Occipital lobe (tissue), 2 donors: ENCODE data around the gene HSD17B12. TPM values are rescaled to one million over a fixed set of nuclear protein-coding genes. Genes with fewer than 3 reads are reported as not detected.

Experiments
- DNase-seq: peaks from one replicate; lab custom pipeline; 2025; lab: John Stamatoyannopoulos, UW
- total RNA-seq: library from RNA; depleted of rRNA; stranded (reverse); fragments of >200 nt; gene quantifications from one replicate; pipeline ENCODE4 v1.2.3, GENCODE V29; 2014

Gene HSD17B12
- total RNA-seq, 1 donor from 2014 or later = 68.9 TPM

DNA sequence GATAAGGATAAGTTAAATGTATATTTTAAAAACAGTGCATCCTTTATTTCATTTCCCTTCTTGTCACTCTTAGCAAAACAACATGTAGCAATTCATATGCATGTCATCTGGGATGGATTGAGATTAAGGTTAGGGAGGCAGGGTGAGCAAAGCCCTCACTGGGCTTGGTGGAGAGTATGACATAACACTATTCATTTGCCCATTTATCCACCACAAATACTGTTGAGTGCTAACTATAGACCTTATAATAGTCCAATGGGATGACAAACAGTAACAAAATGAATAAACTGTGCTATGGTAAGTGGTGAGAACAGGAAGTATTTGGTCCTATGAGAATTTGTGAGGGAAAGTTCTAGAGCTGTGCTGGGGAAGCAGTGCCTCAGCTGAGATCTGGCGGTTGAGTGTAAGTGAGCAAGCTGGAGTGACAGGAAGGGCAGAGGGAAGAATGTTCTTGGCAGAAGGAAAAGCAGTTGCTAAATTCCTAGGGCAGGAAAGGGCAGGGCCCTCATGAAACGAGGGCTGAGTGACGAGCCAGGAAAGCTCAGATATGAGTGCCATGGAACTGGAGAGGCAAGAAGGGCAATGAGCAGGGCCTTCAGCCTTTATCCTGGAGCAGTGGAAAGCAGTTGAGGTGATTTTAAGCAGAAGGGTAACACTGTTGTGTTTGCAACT lies 6.7 kb downstream of the HSD17B12 start:
- no peak for DNase-seq

- no peak for DNase-seq
Observed at GRCh38 chr11:43688394-43688793, 7.9 kb downstream of the HSD17B12 start.

DNA sequence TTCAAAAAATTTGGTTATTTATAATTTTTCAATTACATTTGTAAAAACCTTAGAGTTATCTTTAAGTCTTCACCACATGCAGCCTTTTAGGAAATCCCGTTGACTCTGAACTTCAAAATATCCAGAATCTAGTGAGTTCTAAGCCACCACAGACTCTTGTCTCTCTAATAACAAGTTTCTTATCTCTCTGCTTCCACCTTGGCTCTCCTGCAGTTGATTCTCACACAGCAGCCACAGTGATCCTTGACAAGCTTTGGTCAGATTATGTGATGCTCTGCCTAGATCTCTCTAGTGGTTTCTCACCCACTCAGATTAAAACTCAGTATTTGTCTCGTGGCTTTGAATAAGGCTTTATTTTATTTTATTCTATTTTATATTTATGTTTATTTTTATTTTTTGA lies 8.6 kb downstream of the HSD17B12 start:
- no peak for DNase-seq

DNA sequence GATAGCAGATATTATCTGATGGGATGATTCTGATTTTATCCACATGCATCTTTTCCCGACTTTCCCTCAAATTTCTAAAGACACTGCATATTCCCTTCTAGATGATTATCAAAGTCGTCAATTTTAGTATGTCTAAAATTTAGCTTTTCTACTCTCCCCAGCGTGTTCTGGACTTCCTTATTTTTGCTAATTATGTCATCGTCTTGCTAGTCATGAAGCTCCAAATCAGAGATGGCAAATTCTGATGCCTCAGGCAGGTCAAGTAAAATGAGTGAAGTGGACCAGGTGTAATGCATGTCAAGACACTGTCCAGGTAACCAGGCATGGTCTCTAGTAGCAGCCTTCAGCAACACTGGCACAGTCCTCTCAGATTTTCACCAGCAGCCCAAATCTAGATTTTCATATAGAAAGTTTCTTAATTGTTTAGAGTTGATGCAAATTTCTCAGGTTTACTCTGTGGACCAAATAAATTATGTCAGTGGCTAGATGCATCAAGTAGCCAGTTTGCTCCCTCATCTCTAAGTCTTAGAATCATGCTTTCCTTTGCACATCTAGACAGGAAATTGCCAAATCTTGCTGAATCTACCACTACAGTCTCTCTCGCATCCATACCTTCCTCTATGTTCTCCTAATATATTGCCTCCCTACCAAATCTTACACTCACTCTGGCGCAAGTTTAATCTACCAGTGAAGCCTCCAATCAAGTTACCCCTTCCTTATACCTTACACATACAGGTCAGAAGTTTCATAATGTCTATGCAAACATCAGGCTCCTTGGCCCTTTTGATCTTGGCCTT lies 10.6 kb downstream of the HSD17B12 start:
- DNase-seq = no peak

GRCh38 chr11:43691806-43692205 lies 11.3 kb downstream of the HSD17B12 start:
- DNase-seq = no peak

DNA sequence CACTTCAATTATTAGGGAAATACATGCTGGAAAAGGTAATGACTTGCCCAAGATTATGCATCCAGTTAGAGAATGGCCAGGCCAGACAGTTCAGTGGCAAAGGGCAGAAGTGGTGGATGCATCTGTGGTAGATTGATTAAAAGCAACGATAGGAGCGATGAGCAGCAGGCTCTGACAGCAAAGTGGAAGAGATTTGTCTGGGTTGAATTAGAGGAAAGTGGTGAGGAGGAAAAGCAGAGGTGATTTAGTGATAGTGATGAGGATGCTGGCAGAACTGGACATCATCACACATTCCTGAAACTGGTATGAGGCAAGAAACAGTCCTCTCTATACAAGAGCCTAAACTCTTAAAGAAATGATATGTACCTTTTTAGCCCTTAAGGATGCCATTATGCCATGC lies 12.5 kb downstream of the HSD17B12 start:
- DNase-seq = no peak

DNA sequence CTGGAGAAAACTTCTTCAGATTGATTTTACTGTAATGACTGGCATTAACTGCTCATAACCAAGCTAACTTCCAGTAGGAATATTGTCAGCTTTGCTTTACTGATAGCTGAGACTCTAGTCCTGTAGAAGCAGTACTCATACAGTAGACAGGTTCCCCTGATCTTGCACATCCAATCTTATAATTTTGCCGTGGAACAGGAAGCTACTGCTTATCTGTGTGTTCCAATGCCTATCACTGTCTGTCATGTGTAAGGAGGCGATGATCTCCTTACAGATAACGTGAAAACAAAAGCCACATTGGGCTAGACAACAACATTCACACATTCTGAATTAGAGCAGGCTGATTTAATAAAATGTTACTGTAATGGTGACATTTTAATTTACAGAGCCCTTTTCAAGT lies 13.2 kb downstream of the HSD17B12 start:
- no peak for DNase-seq

DNA sequence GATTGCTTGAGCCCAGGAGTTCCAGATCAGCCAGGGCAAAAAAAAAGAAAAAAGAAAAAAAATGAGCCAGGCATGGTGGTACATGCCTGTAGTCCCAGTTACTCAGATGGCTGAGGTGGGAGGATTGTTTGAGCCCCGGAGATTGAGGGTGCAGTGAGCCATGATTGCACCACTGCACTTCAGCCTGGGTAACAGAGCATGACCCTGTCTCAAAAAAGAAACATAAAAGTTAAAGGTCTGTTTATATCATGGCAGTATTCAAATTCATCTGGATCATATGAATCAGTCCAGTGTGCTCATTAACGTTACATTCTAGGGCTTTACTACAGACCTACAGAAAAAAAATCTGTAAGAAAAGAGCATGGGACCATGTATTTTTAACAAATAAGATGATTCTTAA lies 13.9 kb downstream of the HSD17B12 start:
- no peak for DNase-seq

GRCh38 chr11:43697679-43698078 lies 17.1 kb downstream of the HSD17B12 start:
- DNase-seq = no peak

DNA sequence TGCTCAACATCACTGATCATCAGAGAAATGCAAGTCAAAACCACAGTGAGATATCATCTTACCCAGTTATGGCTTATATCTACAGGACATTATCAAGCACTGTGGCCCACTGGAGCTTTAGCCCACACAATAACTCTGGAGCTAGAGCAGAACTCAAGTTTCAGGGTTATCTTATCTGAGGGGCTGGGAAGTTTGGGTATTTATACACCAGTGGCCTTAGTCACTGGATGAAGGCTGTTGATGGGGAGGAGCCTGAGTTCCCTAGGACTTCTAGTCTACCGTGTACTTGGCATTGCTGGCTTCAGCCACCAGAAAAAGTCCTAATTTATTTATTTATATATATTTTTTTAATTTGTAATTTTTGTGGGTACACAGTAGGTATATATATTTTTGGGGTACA lies 19.3 kb downstream of the HSD17B12 start:
- DNase-seq = no peak

DNA sequence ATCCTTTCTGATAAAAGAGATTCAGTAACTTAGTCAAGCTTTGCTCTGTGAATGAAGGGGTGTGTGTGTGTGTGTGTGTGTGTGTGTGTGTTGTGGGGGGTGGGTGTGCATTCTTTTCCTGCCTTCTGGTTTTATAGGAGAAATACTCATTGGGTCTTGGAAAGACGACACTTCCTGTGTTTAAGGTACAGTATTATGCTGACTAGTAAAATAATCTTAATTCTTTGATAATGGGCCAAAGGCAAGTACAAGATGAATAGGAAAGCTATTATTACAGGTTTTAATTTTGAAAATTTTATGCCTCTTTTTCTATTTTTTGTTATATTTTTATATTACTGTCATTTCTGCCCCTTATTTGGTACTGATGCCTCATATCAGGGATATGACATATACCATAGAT lies 26.1 kb downstream of the HSD17B12 start:
- no peak for DNase-seq

- DNase-seq = no peak
Observed at GRCh38 chr11:43708776-43709175, 28.2 kb downstream of the HSD17B12 start.

DNA sequence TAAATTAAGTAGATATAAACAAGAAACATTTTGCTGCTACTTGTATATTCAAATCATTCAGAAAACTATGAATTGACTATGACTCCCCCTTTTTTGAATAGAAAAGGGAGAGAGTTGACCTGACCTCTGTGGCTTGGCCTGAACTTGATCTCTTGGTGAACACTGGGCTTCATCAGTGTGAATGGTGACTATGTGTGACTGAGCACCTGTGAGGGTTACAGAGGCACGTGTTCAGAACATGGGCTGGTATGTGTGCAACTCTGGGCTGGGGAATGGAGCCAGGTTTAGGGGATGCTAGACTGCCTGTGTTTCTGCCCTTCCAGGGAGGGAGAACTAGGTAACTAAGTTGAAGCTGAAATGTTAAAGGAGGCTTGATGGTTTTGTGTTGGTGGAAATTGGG lies 29.2 kb downstream of the HSD17B12 start:
- no peak for DNase-seq

DNA sequence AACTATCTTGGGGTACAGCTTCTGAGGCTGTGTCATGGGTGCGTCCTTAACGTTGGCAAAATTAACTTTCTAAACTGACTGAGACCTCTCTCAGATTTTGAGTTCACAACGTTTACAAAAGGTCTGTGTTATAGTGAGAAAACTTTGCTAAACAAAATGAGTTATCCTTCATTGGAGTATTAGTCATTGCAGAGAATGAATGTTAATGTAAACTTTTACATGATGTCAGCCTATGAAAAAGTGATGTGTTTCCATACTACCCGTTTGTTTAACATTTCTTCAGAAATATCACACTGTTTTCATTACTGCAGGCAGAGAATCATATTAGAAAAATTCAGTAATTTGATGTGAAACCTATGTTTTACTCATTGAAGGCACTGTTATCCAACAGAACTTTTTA lies 32.1 kb downstream of the HSD17B12 start:
- DNase-seq = no peak

DNA sequence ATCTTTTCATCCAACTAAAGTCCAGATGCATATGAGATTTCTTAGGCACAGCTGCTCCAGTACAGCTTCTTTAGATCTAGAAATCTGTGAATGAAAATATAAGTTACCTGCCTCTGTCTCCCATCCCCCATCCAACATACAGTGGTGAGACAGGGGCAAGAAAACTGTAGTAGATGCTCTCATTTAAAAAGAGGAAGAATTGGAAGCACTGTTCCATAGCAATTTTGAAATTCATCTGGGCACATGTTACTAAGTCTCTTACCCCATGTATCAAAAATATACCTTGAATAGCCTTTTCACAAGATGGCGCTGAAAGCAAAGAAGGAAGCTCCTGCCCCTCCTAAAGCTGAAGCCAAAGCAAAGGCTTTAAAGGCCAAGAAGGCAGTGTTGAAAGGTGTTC lies 37.8 kb downstream of the HSD17B12 start:
- no peak for DNase-seq

DNA sequence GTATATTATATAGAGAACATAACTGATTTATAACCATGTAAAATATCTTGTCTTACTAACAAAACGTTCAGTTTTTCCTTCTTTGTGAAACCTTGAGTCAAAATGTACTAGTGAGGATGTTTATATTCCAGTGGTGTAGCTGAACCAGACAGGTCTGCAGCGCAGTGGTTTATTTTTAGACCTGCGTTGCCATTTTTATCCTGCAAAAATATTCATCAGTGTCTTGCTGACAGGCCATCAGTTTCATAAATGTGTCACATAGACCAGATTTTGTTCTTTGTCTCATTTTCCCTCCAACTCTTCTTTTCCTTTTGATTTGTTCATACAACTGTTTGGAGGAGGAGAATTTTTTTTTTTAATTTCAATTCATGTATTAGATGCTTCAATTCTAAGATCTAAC lies 43.1 kb downstream of the HSD17B12 start:
- DNase-seq = no peak

- DNase-seq = no peak
Observed at GRCh38 chr11:43732225-43732624, 51.7 kb downstream of the HSD17B12 start.

DNA sequence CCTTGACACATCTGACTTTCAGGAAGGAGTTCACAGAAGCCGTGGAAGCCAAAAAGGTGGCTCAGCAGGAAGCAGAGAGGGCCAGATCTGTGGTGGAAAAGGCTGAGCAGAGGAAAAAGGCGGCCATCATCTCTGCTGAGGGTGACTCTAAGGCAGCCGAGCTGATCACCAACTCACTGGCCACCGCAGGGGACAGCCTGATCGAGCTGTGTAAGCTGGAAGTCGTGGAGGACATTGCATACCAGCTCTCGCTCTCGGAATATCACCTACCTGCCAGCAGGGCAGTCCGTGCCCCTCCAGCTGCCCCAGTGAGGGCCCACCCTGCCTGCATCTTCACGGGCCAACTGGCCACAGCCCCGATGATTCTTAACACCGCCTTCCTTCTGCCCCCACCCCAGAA lies 53.7 kb downstream of the HSD17B12 start:
- DNase-seq = no peak

DNA sequence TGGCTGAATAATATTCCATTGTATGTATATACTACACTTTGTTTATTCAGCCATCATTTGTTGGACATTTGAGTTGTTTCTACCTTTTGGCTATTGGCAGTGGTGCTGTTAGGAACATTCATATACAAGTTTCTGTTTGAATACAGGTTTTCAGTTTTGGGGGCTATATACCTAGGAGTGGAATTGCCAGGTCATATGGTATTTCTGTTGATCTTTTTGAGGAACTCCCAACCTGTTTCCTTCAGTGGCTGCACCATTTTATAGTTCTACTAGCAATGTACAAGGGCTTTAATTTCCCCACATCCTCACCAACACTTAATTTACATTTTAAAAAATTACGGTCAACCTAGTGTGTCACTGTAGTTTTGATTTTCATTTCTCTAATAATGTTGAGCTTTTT lies 54.6 kb downstream of the HSD17B12 start:
- no peak for DNase-seq

- no peak for DNase-seq
Observed at GRCh38 chr11:43735961-43736360, 55.4 kb downstream of the HSD17B12 start.

GRCh38 chr11:43736502-43737200 lies 56.1 kb downstream of the HSD17B12 start:
- no peak for DNase-seq

DNA sequence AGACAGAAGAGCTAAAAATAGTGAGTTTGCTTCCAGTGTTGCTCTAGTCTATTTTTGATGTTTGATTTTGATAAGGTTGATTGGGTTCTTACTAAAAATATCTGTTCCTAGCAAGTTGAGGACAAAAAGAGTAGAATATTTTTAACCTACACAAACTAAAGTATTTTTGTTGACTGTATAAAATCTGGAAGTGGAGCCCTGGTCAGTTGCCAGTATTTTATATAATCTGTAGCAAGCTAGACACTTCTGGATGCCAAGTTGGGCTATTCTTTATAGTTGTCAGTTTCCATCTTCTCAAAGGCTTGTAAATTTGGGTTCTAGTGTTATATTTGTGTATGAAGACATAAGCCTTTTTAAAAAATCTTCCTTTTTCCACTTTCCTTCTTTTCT lies 56.7 kb downstream of the HSD17B12 start:
- no peak for DNase-seq
